Measurements from ENCODE around the gene BRIX1.
A peak's percentile ranks its signal among the peaks of the same experiment; 100 is the strongest.
"Not testable (repeated sequence)": the region's sequence is repeated elsewhere in the genome, so short reads cannot be mapped to it uniquely, and the experiment has no call there.

Gene BRIX1

DNA sequence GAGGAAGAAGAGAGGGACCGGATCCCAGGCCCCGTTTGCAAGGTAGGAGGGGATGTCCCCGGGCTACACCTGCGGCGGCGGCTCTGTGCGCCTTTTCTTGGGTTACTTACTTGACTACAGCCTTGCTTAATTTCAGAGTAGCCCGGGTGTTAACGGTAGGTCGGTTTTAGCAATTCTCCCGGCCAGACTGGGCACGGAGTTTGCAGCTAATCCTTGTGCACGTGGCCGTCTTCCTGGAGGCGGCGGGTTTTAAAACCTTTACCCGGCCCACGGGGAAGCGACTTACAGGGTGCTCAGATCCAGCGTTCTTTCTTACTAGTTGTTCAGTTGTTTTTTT is 313 bp downstream of the BRIX1 start:
- H3K9ac ChIP-seq (ENCODE audit: low read length): peak overlapping the region; percentile 94
- peak overlapping the region; percentile 78 for H3K4me3 ChIP-seq (ENCODE audit: low read depth, low read length)
- peaks cover 10% of the 10 kb centered on the region; the same call in 1 of the 2 replicates for H3K4me1 ChIP-seq (ENCODE audit: control insufficient read depth, insufficient read depth, low read length)
- H3K36me3 ChIP-seq (ENCODE audit: control insufficient read depth, insufficient read depth, low read length): peaks cover 55% of the 10 kb centered on the region
- H3K27me3 ChIP-seq (ENCODE audit: control insufficient read depth, insufficient read depth, low read length): no peaks in the 10 kb centered on the region
- H3K9me3 ChIP-seq (ENCODE audit: control insufficient read depth, insufficient read depth, low read depth, low read length): no peaks in the 10 kb centered on the region
- H3K27ac ChIP-seq (ENCODE audit: low read depth, low read length): peak overlapping the region; percentile 87

DNA sequence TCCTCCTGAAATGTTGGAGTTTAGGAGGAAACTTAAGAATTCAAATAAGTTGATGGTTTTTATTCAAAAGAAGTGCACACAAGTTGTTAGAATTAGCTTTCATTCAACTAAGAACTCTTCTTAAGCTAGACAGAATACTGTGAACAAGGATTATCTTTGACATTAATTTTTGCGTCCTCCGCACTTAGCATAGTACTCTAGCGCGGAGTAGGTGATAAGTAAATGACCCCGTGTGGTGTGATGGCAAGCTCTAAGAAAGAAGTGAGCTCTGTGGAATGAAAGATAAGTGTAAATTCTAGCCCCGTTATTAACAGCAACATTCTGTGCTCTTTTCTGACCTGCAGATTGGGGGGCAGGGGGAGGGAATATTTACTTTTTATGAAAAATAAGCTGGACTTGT is 1.0 kb downstream of the BRIX1 start:
- Histone ChIP-seq H3K27me3 (ENCODE audit: control insufficient read depth, insufficient read depth, low read length) (no peaks in the 10 kb centered on the region), H3K27ac (ENCODE audit: low read depth, low read length) (0 out of 2 replicates have a peak overlapping the region, but pooled peaks have one; percentile 87), H3K4me3 (ENCODE audit: low read depth, low read length) (peak overlapping the region; percentile 78), H3K36me3 (ENCODE audit: control insufficient read depth, insufficient read depth, low read length) (peaks cover 55% of the 10 kb centered on the region), H3K9ac (ENCODE audit: low read length) (peak overlapping the region; percentile 94), H3K4me1 (ENCODE audit: control insufficient read depth, insufficient read depth, low read length) (peaks cover 10% of the 10 kb centered on the region; the same call in 1 of the 2 replicates), H3K9me3 (ENCODE audit: control insufficient read depth, insufficient read depth, low read depth, low read length) (no peaks in the 10 kb centered on the region)

DNA sequence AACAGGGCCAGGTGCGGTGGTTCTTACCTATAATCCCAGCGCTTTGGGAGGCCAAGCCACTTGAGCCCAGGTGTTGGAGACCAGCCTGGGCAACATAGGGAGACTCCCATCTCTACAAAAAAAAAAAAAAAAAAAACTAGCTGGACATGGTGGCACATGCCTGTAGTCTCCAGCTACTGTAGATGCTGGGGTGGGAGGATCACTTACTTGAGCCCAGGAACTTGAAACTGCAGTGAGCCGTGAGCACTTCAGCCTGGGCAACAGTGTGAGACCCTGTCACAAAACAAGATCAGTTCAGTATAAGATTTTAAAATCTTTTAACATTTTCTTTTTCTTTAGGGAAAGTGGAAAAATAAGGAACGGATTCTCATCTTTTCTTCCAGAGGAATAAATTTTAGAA is 2.5 kb downstream of the BRIX1 start:
- Histone ChIP-seq H3K27me3 (ENCODE audit: control insufficient read depth, insufficient read depth, low read length) (no peaks in the 10 kb centered on the region), H3K4me1 (ENCODE audit: control insufficient read depth, insufficient read depth, low read length) (peaks cover 10% of the 10 kb centered on the region; the same call in 1 of the 2 replicates), H3K27ac (ENCODE audit: low read depth, low read length) (no peak overlapping the region), H3K9ac (ENCODE audit: low read length) (no peak overlapping the region), H3K4me3 (ENCODE audit: low read depth, low read length) (no peak overlapping the region), H3K9me3 (ENCODE audit: control insufficient read depth, insufficient read depth, low read depth, low read length) (no peaks in the 10 kb centered on the region), H3K36me3 (ENCODE audit: control insufficient read depth, insufficient read depth, low read length) (peaks cover 60% of the 10 kb centered on the region)

DNA sequence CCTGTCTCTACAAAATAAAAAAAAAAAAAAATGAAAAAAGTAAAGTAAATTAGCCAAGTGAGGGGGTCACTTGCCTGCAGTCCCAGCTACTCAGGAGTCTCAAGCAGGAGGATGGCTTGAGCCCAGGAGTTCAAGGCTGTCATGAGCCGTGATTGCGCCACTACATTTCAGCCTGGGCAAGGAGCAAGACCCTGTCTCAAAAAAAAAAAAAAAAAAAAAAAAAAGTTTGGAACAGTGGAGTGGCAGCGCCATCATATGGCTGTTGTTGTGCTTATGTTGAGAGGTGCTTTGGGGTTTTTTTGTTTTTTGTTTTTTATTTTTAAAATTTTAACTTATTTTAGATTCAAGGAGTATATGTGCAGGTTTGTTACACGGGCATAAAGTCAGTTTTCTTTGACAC is 3.6 kb downstream of the BRIX1 start:
- Histone ChIP-seq H3K27me3 (ENCODE audit: control insufficient read depth, insufficient read depth, low read length) (no peaks in the 10 kb centered on the region), H3K4me3 (ENCODE audit: low read depth, low read length) (no peak overlapping the region), H3K4me1 (ENCODE audit: control insufficient read depth, insufficient read depth, low read length) (peaks cover 14% of the 10 kb centered on the region; the same call in 1 of the 2 replicates), H3K36me3 (ENCODE audit: control insufficient read depth, insufficient read depth, low read length) (peaks cover 63% of the 10 kb centered on the region), H3K9me3 (ENCODE audit: control insufficient read depth, insufficient read depth, low read depth, low read length) (no peaks in the 10 kb centered on the region), H3K9ac (ENCODE audit: low read length) (no peak overlapping the region), H3K27ac (ENCODE audit: low read depth, low read length) (no peak overlapping the region)

DNA sequence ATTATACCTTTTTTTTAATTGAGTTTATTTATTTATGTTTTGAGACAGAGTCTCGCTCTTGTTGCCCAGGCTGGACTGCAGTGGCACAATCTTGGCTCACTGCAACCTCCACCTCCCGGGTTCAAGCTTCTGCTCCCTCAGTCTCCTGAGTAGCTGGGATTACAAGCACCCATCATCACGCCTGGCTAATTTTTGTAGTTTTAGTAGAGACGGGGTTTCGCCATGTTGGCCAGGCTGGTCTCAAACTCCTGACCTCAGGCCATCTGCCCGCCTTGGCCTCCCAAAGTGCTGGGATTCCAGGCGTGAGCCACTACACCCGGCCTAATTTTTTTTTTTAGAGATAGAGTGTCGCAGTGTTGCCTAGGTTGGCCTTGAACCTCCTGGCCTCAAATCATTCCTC is 7.7 kb downstream of the BRIX1 start:
- not testable (repeated sequence) for H3K4me1 ChIP-seq (ENCODE audit: control insufficient read depth, insufficient read depth, low read length); H3K9ac ChIP-seq (ENCODE audit: low read length); H3K9me3 ChIP-seq (ENCODE audit: control insufficient read depth, insufficient read depth, low read depth, low read length); H3K4me3 ChIP-seq (ENCODE audit: low read depth, low read length); H3K27me3 ChIP-seq (ENCODE audit: control insufficient read depth, insufficient read depth, low read length)
- Histone ChIP-seq H3K36me3 (ENCODE audit: control insufficient read depth, insufficient read depth, low read length) (peaks cover 86% of the 10 kb centered on the region), H3K27ac (ENCODE audit: low read depth, low read length) (0 out of 2 replicates have a peak overlapping the region, but pooled peaks have one; percentile 62)

DNA sequence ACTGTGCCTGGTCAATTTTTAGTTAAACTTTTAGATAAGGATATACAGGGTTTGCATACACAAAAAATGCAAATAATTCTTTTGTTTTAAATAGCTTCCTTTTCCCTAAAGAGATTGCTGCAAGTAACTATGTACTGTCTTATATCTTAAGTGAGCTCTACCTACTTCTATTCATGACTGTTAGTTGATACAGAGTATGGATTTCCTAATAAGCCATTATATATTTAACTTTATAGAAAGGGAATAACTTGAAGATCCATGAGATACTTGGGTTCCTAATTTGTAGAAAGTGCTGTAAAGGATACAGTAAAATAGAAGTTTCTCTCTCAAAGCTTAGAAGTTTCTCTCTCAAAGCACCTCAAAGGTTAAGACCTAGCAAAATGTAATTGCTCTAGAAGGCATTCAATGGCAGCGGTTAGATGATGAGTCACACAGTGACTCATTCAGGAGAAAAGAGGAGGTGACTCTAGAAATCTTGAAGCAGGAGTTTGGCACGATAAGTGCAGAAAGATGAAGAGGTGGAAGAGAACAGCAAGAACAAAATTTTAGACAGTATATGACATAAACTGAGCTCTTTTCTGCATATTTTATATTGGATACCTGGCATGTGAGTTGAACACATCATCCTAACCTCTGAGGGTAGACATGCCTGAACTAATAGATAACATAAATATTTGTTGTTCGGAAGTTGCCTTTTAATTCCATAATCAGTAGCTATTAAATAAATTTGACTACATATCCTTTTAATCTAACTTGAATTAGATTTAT is 8.4 kb downstream of the BRIX1 start:
- peak overlapping the region; percentile 62; the same call in 1 of the 2 replicates for H3K27ac ChIP-seq (ENCODE audit: low read depth, low read length)
- H3K9me3 ChIP-seq (ENCODE audit: control insufficient read depth, insufficient read depth, low read depth, low read length): no peaks in the 10 kb centered on the region
- no peak overlapping the region for H3K4me3 ChIP-seq (ENCODE audit: low read depth, low read length)
- H3K27me3 ChIP-seq (ENCODE audit: control insufficient read depth, insufficient read depth, low read length): no peaks in the 10 kb centered on the region
- H3K36me3 ChIP-seq (ENCODE audit: control insufficient read depth, insufficient read depth, low read length): peaks cover 80% of the 10 kb centered on the region
- H3K4me1 ChIP-seq (ENCODE audit: control insufficient read depth, insufficient read depth, low read length): peaks cover 8% of the 10 kb centered on the region; the same call in 1 of the 2 replicates
- H3K9ac ChIP-seq (ENCODE audit: low read length): no peak overlapping the region

DNA sequence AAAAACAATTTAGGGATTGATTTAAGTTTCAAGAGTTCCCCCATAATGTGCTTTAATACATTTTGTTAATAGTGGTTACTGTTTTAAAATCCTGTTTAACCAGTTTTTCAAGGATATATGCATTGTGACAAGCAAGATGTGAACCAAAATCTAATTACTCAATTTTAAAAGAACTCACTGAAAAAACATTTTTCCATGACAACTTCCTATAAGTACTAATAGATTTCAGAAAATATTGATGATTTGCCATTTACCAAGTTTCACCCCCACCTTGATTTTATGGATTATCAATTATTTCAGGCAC is 8.9 kb downstream of the BRIX1 start:
- Histone ChIP-seq H3K36me3 (ENCODE audit: control insufficient read depth, insufficient read depth, low read length) (peaks cover 75% of the 10 kb centered on the region), H3K4me1 (ENCODE audit: control insufficient read depth, insufficient read depth, low read length) (peaks cover 8% of the 10 kb centered on the region; the same call in 1 of the 2 replicates), H3K4me3 (ENCODE audit: low read depth, low read length) (no peak overlapping the region), H3K9me3 (ENCODE audit: control insufficient read depth, insufficient read depth, low read depth, low read length) (no peaks in the 10 kb centered on the region), H3K27me3 (ENCODE audit: control insufficient read depth, insufficient read depth, low read length) (no peaks in the 10 kb centered on the region), H3K9ac (ENCODE audit: low read length) (no peak overlapping the region), H3K27ac (ENCODE audit: low read depth, low read length) (peak overlapping the region; percentile 25; the same call in 1 of the 2 replicates)

DNA sequence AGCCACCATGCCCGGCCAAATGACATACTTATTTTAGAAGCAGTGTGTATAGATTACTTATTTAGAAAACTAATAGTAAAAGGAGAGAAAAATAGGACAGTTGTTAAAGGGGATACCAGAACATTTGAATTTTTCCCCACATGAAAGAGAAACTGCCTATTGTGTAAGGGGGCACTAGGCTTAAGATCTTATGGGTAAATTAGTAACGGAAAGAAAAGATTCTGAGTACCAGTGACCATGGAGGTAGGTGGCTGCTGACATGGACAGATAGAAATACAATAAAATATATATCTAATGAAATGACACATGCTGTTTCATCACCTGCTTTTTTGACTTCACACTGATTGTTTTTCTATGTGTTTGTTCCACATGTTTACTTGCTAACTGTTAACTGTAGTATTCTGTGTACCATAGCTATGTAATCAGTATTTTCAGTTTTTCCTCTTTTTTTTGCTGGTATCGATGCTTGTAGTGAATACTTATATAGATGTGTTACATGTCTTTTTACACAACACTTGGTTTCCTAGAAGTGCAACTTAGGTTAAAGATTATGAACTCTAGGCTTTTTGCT is 10.9 kb downstream of the BRIX1 start:
- Histone ChIP-seq H3K27me3 (ENCODE audit: control insufficient read depth, insufficient read depth, low read length) (no peaks in the 10 kb centered on the region), H3K4me3 (ENCODE audit: low read depth, low read length) (no peak overlapping the region), H3K9ac (ENCODE audit: low read length) (no peak overlapping the region), H3K9me3 (ENCODE audit: control insufficient read depth, insufficient read depth, low read depth, low read length) (no peaks in the 10 kb centered on the region), H3K36me3 (ENCODE audit: control insufficient read depth, insufficient read depth, low read length) (peaks cover 55% of the 10 kb centered on the region), H3K4me1 (ENCODE audit: control insufficient read depth, insufficient read depth, low read length) (peaks cover 18% of the 10 kb centered on the region; the same call in 1 of the 2 replicates), H3K27ac (ENCODE audit: low read depth, low read length) (no peak overlapping the region)

DNA sequence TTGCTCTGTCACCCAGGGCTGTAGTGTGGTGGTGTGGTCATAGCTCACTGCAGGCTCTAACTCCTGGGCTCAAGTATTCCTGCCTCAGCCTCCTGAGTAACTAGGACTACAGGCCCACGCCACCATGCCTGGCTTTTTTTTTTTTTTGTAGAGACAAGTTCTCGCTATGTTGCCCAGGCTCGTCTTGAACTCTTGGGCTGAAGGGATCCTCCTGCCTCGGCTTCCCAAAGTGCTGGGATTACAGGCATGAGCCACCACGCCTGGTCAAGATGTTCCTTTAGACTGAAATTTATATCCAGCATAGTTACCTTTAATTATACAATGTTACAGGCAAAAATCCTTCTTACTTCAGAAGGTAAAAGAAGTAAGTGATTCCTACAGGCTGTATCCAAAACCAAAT is 12.3 kb downstream of the BRIX1 start:
- peaks cover 46% of the 10 kb centered on the region for H3K36me3 ChIP-seq (ENCODE audit: control insufficient read depth, insufficient read depth, low read length)
- H3K9me3 ChIP-seq (ENCODE audit: control insufficient read depth, insufficient read depth, low read depth, low read length): no peaks in the 10 kb centered on the region
- no peak overlapping the region for H3K9ac ChIP-seq (ENCODE audit: low read length)
- no peak overlapping the region for H3K4me3 ChIP-seq (ENCODE audit: low read depth, low read length)
- peaks cover 22% of the 10 kb centered on the region for H3K4me1 ChIP-seq (ENCODE audit: control insufficient read depth, insufficient read depth, low read length)
- H3K27me3 ChIP-seq (ENCODE audit: control insufficient read depth, insufficient read depth, low read length): no peaks in the 10 kb centered on the region
- no peak overlapping the region for H3K27ac ChIP-seq (ENCODE audit: low read depth, low read length)

DNA sequence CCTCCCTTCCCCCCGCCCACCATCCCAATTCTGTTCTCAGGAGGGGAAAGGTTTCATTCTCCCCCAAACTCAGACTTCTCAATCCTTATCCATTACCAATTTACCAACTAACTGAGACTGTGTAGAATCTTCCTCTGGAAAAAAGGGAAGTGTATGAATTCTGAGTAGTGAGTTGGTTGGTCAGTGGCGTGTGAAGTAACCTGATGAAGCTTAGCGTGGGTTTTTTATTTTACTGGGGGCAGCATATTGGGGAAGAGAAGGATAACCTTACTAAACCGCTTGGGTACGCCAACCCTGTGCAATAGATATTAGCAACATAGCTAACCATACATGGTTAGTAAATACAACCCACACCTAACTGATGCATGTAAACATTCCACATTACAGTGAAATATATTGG is 12.8 kb downstream of the BRIX1 start:
- Histone ChIP-seq H3K4me3 (ENCODE audit: low read depth, low read length) (no peak overlapping the region), H3K27ac (ENCODE audit: low read depth, low read length) (no peak overlapping the region), H3K36me3 (ENCODE audit: control insufficient read depth, insufficient read depth, low read length) (peaks cover 42% of the 10 kb centered on the region), H3K9ac (ENCODE audit: low read length) (no peak overlapping the region), H3K9me3 (ENCODE audit: control insufficient read depth, insufficient read depth, low read depth, low read length) (no peaks in the 10 kb centered on the region), H3K4me1 (ENCODE audit: control insufficient read depth, insufficient read depth, low read length) (peaks cover 22% of the 10 kb centered on the region), H3K27me3 (ENCODE audit: control insufficient read depth, insufficient read depth, low read length) (no peaks in the 10 kb centered on the region)

DNA sequence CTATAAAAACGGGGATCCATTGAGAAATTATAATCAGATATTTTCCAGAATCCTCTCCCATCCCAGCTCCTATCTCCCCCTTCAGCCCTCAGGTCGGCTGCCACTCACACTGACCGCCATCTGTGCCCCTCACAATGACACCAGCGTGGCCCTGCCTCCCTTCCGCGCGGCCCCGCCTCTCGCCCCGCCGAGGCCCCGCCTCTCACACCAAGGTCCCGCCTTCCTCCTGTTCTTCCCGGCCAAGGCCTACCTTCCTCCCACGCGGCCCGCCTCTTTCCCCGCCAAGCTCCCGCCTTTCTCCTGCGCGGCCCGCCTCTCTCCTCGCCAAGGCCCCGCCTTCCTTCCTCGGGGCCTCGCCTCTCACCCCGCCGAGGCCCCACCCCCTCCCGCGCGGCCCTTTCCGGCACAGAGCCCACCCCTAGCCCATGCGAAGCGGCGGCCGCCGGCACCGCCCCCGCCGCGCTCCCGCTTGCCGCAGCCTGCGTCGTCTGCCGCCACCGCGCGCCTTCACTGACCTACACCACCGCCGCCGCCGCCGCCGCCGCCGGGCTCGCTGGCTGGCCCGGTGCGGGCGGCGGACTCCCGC is 13.7 kb downstream of the BRIX1 start, which contains the start of gene DNAJC21:
Gene DNAJC21, plus strand, starts transcription at position 426 of the 586 bp plus-strand sequence. CDS start 261 bp downstream, outside the sequence.
- Histone ChIP-seq H3K27me3 (ENCODE audit: control insufficient read depth, insufficient read depth, low read length) (no peaks in the 10 kb centered on the region), H3K9ac (ENCODE audit: low read length) (peak within 1 kb of the TSS; percentile 73)

More for the DNA sequence above, 13.7 kb downstream of the BRIX1 start, which contains the start of gene DNAJC21:
- peaks cover 14% of the 10 kb centered on the region for H3K4me1 ChIP-seq (ENCODE audit: control insufficient read depth, insufficient read depth, low read length)
- H3K9me3 ChIP-seq (ENCODE audit: control insufficient read depth, insufficient read depth, low read depth, low read length): no peaks in the 10 kb centered on the region
- peaks cover 36% of the 10 kb centered on the region for H3K36me3 ChIP-seq (ENCODE audit: control insufficient read depth, insufficient read depth, low read length)
- H3K4me3 ChIP-seq (ENCODE audit: low read depth, low read length): peak within 1 kb of the TSS; percentile 70
- peak within 1 kb of the TSS; percentile 58; the same call in 1 of the 2 replicates for H3K27ac ChIP-seq (ENCODE audit: low read depth, low read length)
